Measurements from ENCODE around the gene OR2H1. TPM values are rescaled to one million over a fixed set of nuclear protein-coding genes. Genes with fewer than 3 reads are reported as not detected.
"Not testable (repeated sequence)": the region's sequence is repeated elsewhere in the genome, so short reads cannot be mapped to it uniquely, and the experiment has no call there.

The OR2H1 gene
- total RNA-seq, 4 donors from 2014 or later: not detected

GRCh38 chr6:29425075-29425474, 31.9 kb upstream of the OR2H1 start:
- Histone ChIP-seq H3K27ac (no peak overlapping the region), H3K4me3 (no peak overlapping the region), H3K4me1 (no peaks in the 10 kb centered on the region), H3K27me3 (no peaks in the 10 kb centered on the region), H3K9me3 (no peaks in the 10 kb centered on the region), H3K36me3 (no peaks in the 10 kb centered on the region)
- in situ Hi-C loops (cut with MboI; ENCODE audit: low sequenced_read_pairs in 4 of 4): no loop called here
- ATAC-seq (no peak), DNase-seq (no peak)
- intact Hi-C loops (cut with DNase I; ENCODE audit: low total_unique reads): no loop called here
- TF ChIP-seq CTCF (IDR thresholded peaks at IDR 0.05 in 4 of 5, conservative IDR thresholded peaks at IDR 0.05 in 1 of 5) (no peak), POLR2A (IDR thresholded peaks at IDR 0.05) (no peak)

- no peak for ATAC-seq
- Histone ChIP-seq H3K9me3 (no peaks in the 10 kb centered on the region), H3K27me3 (no peaks in the 10 kb centered on the region), H3K4me1 (no peaks in the 10 kb centered on the region), H3K27ac (no peak overlapping the region), H3K36me3 (no peaks in the 10 kb centered on the region), H3K4me3 (no peak overlapping the region)
- no peak for DNase-seq
- intact Hi-C loops (cut with DNase I; ENCODE audit: low total_unique reads): no loop called here
- TF ChIP-seq CTCF (IDR thresholded peaks at IDR 0.05 in 4 of 5, conservative IDR thresholded peaks at IDR 0.05 in 1 of 5): no peak
- in situ Hi-C loops (cut with MboI; ENCODE audit: low sequenced_read_pairs in 4 of 4): no loop called here
These were observed 30.3 kb upstream of the OR2H1 start for GRCh38 chr6:29426654-29427053.

GRCh38 chr6:29436730-29437129, 20.2 kb upstream of the OR2H1 start:
- H3K9me3 ChIP-seq; DNase-seq; in situ Hi-C loops (cut with MboI; ENCODE audit: low sequenced_read_pairs in 4 of 4); H3K27me3 ChIP-seq; H3K27ac ChIP-seq; H3K4me1 ChIP-seq; ATAC-seq; H3K4me3 ChIP-seq; H3K36me3 ChIP-seq; intact Hi-C loops (cut with DNase I; ENCODE audit: low total_unique reads): not testable (repeated sequence)

GRCh38 chr6:29439006-29439405, 17.9 kb upstream of the OR2H1 start, which contains the start of gene OR10C1:
Gene OR10C1 (plus strand): TSS chr6:29439306. CDS start chr6:29440016, 710 bp downstream.
- TF ChIP-seq POLR2A (IDR thresholded peaks at IDR 0.05): no peak
- no peak for TF ChIP-seq CTCF (IDR thresholded peaks at IDR 0.05 in 4 of 5, conservative IDR thresholded peaks at IDR 0.05 in 1 of 5)
- DNase-seq: no peak
- H3K4me1 ChIP-seq: no peaks in the 10 kb centered on the region
- no peak within 1 kb of the TSS for H3K27ac ChIP-seq
- ATAC-seq: no peak
- no peaks in the 10 kb centered on the region for H3K27me3 ChIP-seq
- in situ Hi-C loops (cut with MboI; ENCODE audit: low sequenced_read_pairs in 4 of 4): no loop called here
- no peaks in the 10 kb centered on the region for H3K9me3 ChIP-seq
- H3K36me3 ChIP-seq: no peaks in the 10 kb centered on the region
- H3K4me3 ChIP-seq: no peak within 1 kb of the TSS
- intact Hi-C loops (cut with DNase I; ENCODE audit: low total_unique reads): no loop called here

- DNase-seq: no peak
- H3K36me3 ChIP-seq: no peaks in the 10 kb centered on the region
- H3K27me3 ChIP-seq: no peaks in the 10 kb centered on the region
- H3K4me1 ChIP-seq: no peaks in the 10 kb centered on the region
- H3K9me3 ChIP-seq: no peaks in the 10 kb centered on the region
- TF ChIP-seq CTCF (IDR thresholded peaks at IDR 0.05 in 4 of 5, conservative IDR thresholded peaks at IDR 0.05 in 1 of 5) (no peak), POLR2A (IDR thresholded peaks at IDR 0.05) (no peak)
- intact Hi-C loops (cut with DNase I; ENCODE audit: low total_unique reads) (no loop called here), in situ Hi-C loops (cut with MboI; ENCODE audit: low sequenced_read_pairs in 4 of 4) (no loop called here)
- H3K27ac ChIP-seq: no peak overlapping the region
- no peak overlapping the region for H3K4me3 ChIP-seq
- ATAC-seq: no peak
These were observed 14.2 kb upstream of the OR2H1 start for GRCh38 chr6:29442719-29443118.

- ATAC-seq; in situ Hi-C loops (cut with MboI; ENCODE audit: low sequenced_read_pairs in 4 of 4); H3K4me3 ChIP-seq; H3K27me3 ChIP-seq; H3K4me1 ChIP-seq; DNase-seq; H3K36me3 ChIP-seq; H3K9me3 ChIP-seq; H3K27ac ChIP-seq; intact Hi-C loops (cut with DNase I; ENCODE audit: low total_unique reads): not testable (repeated sequence)
These were observed 12.9 kb upstream of the OR2H1 start for GRCh38 chr6:29444031-29444430.

Measured in gastrocnemius medialis (tissue), 4 donors.